ENCODE results near the gene METTL9.
"Not testable (repeated sequence)": the region's sequence is repeated elsewhere in the genome, so short reads cannot be mapped to it uniquely, and the experiment has no call there.

The METTL9 gene

DNA sequence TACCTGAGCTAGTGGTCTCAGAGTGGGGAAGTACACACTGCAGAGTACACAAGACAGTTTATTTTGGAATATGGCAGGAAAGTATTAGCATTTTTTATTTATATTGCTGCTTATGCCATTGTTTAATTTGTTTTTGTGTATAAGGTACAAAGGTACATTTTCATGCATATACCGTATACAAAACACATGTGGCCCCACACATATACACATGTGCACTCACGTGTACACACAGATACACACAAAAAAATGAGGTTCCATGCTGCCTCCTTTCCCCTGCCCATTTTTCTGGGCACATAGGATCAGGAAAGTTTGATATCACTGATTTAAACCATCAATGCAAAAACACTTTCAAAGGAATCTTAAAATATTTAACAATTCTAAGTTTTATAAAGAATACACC, 40.1 kb downstream of the METTL9 start:
- DNase-seq (no peak), ATAC-seq (replicated peaks) (no peak)
- no peaks in the 10 kb centered on the region for H3K36me3 Mint-ChIP-seq (ENCODE audit: insufficient read depth)
- no peaks in the 10 kb centered on the region for H3K27me3 Mint-ChIP-seq
- H3K27ac Mint-ChIP-seq: no peak overlapping the region
- H3K4me3 Mint-ChIP-seq: no peak overlapping the region
- no peaks in the 10 kb centered on the region for H3K9me3 Mint-ChIP-seq
- H3K4me1 Mint-ChIP-seq (ENCODE audit: low read depth in 2 of 2): peaks cover 15 to 38% of the 10 kb centered on the region in 2 donors

DNA sequence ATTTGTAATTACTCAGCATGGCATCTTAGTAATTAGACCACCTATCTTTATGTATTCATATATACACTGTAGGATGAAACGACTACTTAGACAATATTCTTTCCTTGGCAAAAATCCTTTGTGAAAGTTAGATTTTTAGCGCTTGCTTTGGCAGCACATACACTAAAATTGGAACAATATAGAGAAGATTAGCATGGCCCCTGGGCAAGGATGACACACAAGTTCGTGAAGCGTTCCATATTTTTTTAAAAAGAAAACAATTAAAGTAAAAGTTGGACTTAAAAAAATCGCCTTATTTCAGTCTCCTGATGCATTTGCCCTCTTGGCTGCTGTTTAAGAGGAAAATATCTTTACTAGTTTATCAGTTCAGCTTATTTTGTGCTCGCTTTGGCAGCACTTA, 42.5 kb downstream of the METTL9 start:
- Mint-ChIP-seq H3K36me3 (ENCODE audit: insufficient read depth) (peaks cover 7% of the 10 kb centered on the region), H3K27ac (no peak overlapping the region), H3K4me3 (no peak overlapping the region), H3K27me3 (no peaks in the 10 kb centered on the region), H3K4me1 (ENCODE audit: low read depth in 2 of 2) (peaks cover 29 to 45% of the 10 kb centered on the region in 2 donors), H3K9me3 (no peaks in the 10 kb centered on the region)
- DNase-seq: no peak
- no peak for ATAC-seq (replicated peaks)

DNA sequence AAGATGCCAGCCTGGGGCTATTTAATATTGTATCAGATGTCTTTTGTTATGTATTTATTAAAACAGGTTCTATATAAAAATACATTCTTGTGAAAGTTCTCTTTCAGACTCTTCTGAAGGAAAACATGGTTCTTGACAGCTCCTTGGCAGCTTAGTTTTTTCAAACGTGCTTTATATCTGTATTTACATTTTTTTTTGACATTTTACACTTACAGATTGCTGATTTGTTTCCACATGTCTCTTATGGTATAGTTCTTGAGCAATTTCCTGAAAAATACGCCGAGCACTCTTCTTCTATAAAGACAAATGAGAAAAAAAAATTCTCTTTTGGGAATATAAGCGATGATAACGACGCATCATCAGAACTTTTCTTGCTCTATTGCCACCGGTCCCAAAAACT, 43.5 kb downstream of the METTL9 start:
- no peak for DNase-seq
- no peak for ATAC-seq (replicated peaks)
- H3K4me3 Mint-ChIP-seq: no peak overlapping the region
- no peak overlapping the region for H3K27ac Mint-ChIP-seq
- no peaks in the 10 kb centered on the region for H3K9me3 Mint-ChIP-seq
- H3K36me3 Mint-ChIP-seq (ENCODE audit: insufficient read depth): peaks cover 15% of the 10 kb centered on the region
- H3K4me1 Mint-ChIP-seq (ENCODE audit: low read depth in 2 of 2): peaks cover 33 to 48% of the 10 kb centered on the region in 2 donors
- no peaks in the 10 kb centered on the region for H3K27me3 Mint-ChIP-seq

DNA sequence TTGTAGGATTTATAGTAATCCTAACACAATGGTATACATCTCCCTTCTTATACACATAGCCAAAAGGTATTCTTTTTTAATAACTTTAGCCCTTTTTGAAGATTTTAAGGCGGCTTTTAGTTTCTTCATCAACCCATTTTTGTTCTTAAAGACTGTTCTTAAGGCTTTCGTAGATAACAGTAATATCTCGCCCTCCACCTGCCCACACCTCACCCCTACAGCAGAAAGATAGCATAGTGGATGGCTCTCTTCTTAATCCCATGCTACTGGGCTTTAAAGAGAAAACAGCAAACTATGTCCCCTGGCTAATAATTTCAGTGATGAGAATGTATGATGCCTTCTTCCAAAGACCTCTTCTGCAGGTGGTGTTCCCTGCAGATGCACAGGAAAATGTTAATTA, 44.4 kb downstream of the METTL9 start:
- DNase-seq (no peak), ATAC-seq (replicated peaks) (no peak)
- H3K36me3 Mint-ChIP-seq (ENCODE audit: insufficient read depth): peaks cover 15% of the 10 kb centered on the region
- peak overlapping the region in 1 of 2 donors; percentile 81 for H3K27ac Mint-ChIP-seq
- H3K4me1 Mint-ChIP-seq (ENCODE audit: low read depth in 2 of 2): peaks cover 32 to 47% of the 10 kb centered on the region in 2 donors
- H3K9me3 Mint-ChIP-seq: no peaks in the 10 kb centered on the region
- H3K27me3 Mint-ChIP-seq: no peaks in the 10 kb centered on the region
- H3K4me3 Mint-ChIP-seq: peak overlapping the region in 1 of 2 donors; percentile 79

DNA sequence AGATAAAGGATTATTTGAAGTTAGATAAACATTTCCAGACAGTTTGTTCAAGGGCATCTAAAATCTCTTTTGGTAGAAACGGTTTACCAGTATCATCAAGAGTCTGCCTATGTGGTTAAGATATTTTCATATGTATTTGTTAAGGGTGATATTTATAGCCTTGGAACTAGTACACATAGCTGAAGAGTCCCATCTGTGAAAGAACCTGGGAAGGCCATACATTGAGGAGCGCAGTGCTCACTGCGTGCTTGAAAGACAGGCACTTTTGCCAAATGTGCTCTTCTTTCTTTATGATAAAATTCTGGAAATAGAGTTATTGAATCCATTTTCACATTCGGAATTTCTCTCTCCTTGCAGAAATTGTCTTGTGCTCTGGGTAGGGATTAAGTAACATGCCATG, 45.3 kb downstream of the METTL9 start:
- DNase-seq (no peak), ATAC-seq (replicated peaks) (no peak)
- Mint-ChIP-seq H3K9me3 (no peaks in the 10 kb centered on the region), H3K4me3 (peak overlapping the region; percentile 79 to 85), H3K27ac (peak overlapping the region; percentile 81 to 92), H3K27me3 (no peaks in the 10 kb centered on the region), H3K4me1 (ENCODE audit: low read depth in 2 of 2) (peaks cover 35 to 46% of the 10 kb centered on the region in 2 donors), H3K36me3 (ENCODE audit: insufficient read depth) (peaks cover 15% of the 10 kb centered on the region)

DNA sequence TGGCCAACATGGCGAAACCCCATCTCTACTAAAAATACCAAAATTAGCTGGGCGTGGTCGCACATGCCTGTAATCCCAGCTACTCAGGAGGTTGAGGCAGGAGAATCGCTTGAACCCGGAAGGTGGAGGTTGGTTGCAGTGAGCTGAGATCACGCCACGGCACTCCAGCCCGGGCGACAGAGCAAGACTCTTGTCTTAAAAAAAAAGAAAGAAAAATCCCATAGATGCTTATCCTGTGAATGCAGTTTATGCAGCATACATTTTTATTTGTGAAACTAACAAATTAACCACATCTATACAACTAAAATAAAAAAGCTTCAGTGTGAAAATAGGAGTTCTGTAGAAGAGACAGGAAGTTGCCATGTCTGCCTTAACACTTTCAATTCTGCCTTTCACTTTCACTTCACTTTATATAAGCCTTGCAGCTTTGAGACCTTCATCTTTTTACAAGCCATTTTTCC, 45.9 kb downstream of the METTL9 start:
- Mint-ChIP-seq H3K36me3 (ENCODE audit: insufficient read depth) (peaks cover 15% of the 10 kb centered on the region), H3K27me3 (no peaks in the 10 kb centered on the region), H3K4me3 (peak overlapping the region; percentile 79 to 85), H3K9me3 (no peaks in the 10 kb centered on the region), H3K27ac (peak overlapping the region; percentile 81 to 92), H3K4me1 (ENCODE audit: low read depth in 2 of 2) (peaks cover 35 to 46% of the 10 kb centered on the region in 2 donors)
- DNase-seq (peak in 2 of 3 experiments; percentile 18 to 26), ATAC-seq (replicated peaks) (peak; percentile 62)

DNA sequence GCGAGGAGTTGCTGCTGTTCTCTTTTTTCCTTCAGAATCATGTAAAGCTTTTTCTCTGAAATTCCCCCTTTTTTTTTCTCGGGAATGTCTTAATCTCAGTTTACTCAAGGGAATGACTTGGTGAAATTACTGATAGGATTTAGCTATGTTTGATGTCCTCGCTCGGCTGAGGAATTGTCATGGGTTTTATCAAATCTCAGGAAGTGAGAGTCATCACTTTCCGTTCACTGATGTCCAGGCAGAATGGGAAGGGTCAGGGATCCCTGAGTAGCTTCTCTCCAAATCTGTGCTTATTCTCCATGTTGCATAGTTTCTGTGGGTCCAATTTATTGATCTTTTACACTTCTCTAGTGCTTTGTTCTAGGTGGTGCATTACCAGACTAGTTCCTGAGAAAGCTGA, 46.7 kb downstream of the METTL9 start:
- H3K27ac Mint-ChIP-seq: peak overlapping the region; percentile 81 to 92
- peaks cover 35 to 46% of the 10 kb centered on the region in 2 donors for H3K4me1 Mint-ChIP-seq (ENCODE audit: low read depth in 2 of 2)
- ATAC-seq (replicated peaks): no peak
- H3K27me3 Mint-ChIP-seq: no peaks in the 10 kb centered on the region
- H3K36me3 Mint-ChIP-seq (ENCODE audit: insufficient read depth): peaks cover 15% of the 10 kb centered on the region
- H3K4me3 Mint-ChIP-seq: peak overlapping the region; percentile 79 to 85
- DNase-seq: no peak
- H3K9me3 Mint-ChIP-seq: no peaks in the 10 kb centered on the region

DNA sequence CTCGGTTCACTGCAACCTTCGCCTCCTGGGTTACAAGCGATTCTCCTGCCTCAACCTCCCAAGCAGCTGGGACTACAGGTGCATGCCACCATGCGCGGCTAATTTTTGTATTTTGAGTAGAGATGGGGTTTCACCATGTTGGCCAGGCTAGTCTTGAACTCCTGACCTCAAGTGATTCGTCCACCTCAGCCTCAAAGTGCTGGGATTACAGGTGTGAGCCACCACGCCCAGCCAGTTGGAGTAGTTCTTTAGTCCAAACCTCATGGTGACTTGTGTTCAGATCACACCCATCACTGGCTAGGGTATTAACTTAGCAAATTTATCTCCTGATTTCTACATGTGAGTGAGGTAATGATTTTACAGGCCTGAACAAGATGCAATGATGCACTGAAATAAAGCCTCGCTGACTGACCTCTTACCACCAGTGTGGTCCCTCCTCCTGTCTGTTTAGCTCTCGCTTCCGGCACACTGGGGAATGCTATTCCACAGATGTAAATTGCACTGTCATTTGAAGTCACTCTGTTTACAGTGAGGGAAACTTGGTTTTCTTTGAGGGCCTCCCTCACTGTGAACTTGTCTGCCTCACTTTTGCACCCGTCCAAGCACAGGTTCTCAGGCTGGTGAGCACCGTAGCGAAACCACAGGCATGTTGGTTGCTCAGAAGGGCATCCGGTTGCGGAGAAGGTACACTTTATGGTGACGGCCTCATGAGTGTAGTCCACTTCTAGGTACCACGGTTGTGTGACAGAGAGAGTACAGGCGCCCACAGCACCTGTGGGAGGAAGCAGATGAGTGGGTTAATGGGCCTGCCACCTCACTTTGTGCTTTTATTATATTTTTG, 47.6 kb downstream of the METTL9 start:
- DNase-seq: peak; percentile 61 to 66 (median 66)
- peak overlapping the region; percentile 79 to 85 for H3K4me3 Mint-ChIP-seq

DNA sequence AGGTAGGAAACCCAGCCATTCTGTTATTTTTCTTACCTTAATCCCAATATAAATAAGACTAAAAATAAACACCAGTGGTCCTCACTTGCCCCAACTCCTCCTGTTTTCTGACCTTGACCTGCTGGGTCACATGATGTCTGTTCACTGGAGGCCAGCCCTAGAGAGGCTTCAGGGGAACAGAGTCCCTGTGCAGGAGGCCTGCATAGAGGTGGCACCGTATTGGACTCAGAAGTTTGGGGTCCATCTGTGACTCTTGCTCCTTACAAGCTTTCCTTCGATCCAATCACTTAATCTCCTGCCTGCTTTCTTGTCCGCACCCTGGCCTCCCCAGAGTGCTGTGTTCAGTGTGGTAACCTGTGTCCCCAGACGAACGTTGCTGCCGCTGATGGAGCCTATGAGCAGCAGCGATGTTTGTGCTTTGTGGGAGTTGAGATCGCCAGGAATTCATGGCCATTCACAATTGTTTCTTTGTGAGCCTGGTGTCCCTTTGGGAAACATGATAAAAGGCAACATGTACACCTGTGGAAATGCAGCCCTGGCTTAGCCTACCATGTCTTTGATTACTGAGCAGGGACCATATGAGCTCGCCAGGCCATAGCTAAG, 48.3 kb downstream of the METTL9 start:
- peaks cover 15% of the 10 kb centered on the region for H3K36me3 Mint-ChIP-seq (ENCODE audit: insufficient read depth)
- ATAC-seq (replicated peaks) (no peak), DNase-seq (no peak)
- H3K27me3 Mint-ChIP-seq: no peaks in the 10 kb centered on the region
- H3K9me3 Mint-ChIP-seq: no peaks in the 10 kb centered on the region
- H3K4me1 Mint-ChIP-seq (ENCODE audit: low read depth in 2 of 2): peaks cover 35 to 46% of the 10 kb centered on the region in 2 donors
- H3K27ac Mint-ChIP-seq: peak overlapping the region; percentile 81 to 92
- peak overlapping the region; percentile 18 to 85 for H3K4me3 Mint-ChIP-seq

More for the DNA sequence above, 47.6 kb downstream of the METTL9 start:
- Mint-ChIP-seq H3K36me3 (ENCODE audit: insufficient read depth) (peaks cover 15% of the 10 kb centered on the region), H3K9me3 (no peaks in the 10 kb centered on the region), H3K4me1 (ENCODE audit: low read depth in 2 of 2) (peaks cover 35 to 46% of the 10 kb centered on the region in 2 donors), H3K27me3 (no peaks in the 10 kb centered on the region), H3K27ac (peak overlapping the region; percentile 81 to 92)
- ATAC-seq (replicated peaks): peak; percentile 84

DNA sequence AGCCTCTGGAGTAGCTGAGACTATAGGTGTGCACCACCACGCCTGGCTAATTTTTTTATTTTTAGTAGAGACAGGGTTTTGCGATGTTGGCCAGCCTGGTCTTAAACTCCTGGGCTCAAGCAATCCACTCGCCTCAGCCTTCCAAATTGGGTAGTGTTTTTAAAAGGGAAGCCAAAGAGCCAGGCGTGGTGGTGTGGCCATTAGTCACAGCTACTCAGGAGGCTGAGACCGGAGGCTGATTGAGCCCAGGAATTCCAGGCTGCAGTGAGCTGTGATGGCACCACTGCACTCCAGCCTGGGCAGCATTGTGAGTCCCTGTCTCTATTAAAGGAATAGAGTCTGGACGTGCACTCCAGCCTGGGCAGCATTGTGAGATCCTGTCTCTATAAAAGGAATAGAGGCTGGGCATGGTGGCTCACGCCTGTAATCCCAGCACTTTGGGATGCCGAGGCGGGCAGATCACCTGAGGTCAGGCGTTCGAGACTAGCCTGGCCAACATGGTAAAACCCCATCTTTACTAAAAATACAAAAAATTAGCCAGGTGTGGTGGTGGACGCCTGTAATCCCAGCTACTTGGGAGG, 50.5 kb downstream of the METTL9 start:
- H3K9me3 Mint-ChIP-seq; H3K27ac Mint-ChIP-seq; DNase-seq; ATAC-seq (replicated peaks); H3K27me3 Mint-ChIP-seq; H3K4me3 Mint-ChIP-seq: not testable (repeated sequence)
- H3K36me3 Mint-ChIP-seq (ENCODE audit: insufficient read depth): peaks cover 22% of the 10 kb centered on the region
- peaks cover 33% of the 10 kb centered on the region in 2 donors for H3K4me1 Mint-ChIP-seq (ENCODE audit: low read depth in 2 of 2)

DNA sequence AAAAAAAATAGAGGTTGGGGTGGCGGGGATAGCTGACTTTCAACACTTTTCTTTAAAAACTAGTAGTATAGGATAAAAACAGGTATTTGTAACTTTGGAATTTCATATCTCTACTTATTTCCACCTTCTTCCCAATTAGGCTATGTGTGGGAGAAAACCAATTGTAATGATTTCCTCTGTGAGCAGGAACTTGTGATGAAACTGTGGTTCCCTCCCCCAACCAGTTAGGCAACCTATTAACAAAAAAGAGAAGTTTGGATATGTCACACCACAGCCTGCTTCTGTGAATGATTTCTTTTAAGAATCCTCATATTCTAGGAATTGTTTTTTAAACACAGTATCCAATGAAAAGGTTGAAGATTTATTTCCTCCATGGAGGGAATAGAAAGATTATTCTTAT, 51.1 kb downstream of the METTL9 start:
- DNase-seq (no peak), ATAC-seq (replicated peaks) (no peak)
- H3K4me1 Mint-ChIP-seq (ENCODE audit: low read depth in 2 of 2): peaks cover 27 to 30% of the 10 kb centered on the region in 2 donors
- no peaks in the 10 kb centered on the region for H3K27me3 Mint-ChIP-seq
- H3K36me3 Mint-ChIP-seq (ENCODE audit: insufficient read depth): peaks cover 23% of the 10 kb centered on the region
- H3K4me3 Mint-ChIP-seq: no peak overlapping the region
- no peaks in the 10 kb centered on the region for H3K9me3 Mint-ChIP-seq
- no peak overlapping the region for H3K27ac Mint-ChIP-seq

DNA sequence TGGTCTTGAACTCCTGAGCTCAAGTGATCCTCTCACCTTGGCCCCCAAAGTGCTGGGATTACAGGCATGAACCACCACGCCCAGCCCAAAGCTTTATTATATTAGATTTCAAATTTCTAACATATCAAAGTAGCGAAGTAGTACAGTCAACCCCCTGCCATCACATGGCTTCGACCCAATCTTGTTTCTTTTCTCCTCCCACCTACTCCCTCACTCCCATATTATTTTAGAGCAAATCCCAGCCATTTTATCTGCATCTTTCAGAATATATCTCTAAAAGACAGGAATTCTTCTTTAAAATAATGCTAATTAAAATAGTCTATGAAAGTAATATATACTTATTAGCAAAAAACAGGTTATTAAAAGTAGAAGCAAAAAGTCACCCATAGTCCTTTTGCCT, 52.1 kb downstream of the METTL9 start:
- no peak overlapping the region for H3K4me3 Mint-ChIP-seq
- H3K4me1 Mint-ChIP-seq (ENCODE audit: low read depth in 2 of 2): peaks cover 24 to 25% of the 10 kb centered on the region in 2 donors
- DNase-seq: no peak
- no peaks in the 10 kb centered on the region for H3K9me3 Mint-ChIP-seq
- no peaks in the 10 kb centered on the region for H3K27me3 Mint-ChIP-seq
- peak overlapping the region in 1 of 2 donors; percentile 79 for H3K27ac Mint-ChIP-seq
- ATAC-seq (replicated peaks): no peak
- peaks cover 32% of the 10 kb centered on the region for H3K36me3 Mint-ChIP-seq (ENCODE audit: insufficient read depth)

DNA sequence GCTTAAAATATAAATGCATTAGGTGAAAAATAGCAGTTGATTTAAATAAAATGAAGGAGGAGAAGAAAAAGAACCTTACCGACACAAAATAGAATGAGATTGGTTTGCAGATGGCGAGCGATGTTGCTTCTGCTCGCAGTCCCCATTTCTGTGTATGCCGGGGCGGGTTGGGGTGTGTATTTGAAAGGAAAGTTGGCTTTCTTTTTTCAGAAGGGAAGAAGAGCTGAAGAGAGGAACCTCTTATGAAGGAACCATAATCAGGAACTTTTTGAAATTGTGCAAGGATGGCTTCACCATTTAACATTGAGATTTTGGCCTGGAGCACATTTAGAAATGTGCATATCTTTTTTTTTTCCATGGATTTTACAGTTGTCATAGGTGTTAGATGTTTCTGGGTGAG, 53.1 kb downstream of the METTL9 start, which contains the start of gene IGSF6:
IGSF6 (minus strand) TSS at position 156 of the 400 bp plus-strand sequence; CDS start at position 146, 10 bp downstream.
- H3K9me3 Mint-ChIP-seq: no peaks in the 10 kb centered on the region
- H3K4me1 Mint-ChIP-seq (ENCODE audit: low read depth in 2 of 2): peaks cover 19 to 27% of the 10 kb centered on the region in 2 donors
- DNase-seq (no peak), ATAC-seq (replicated peaks) (no peak)
- peak within 1 kb of the TSS; percentile 51 to 79 for H3K27ac Mint-ChIP-seq
- no peak within 1 kb of the TSS for H3K4me3 Mint-ChIP-seq
- H3K27me3 Mint-ChIP-seq: no peaks in the 10 kb centered on the region
- H3K36me3 Mint-ChIP-seq (ENCODE audit: insufficient read depth): peaks cover 26% of the 10 kb centered on the region

All from effector memory CD8-positive, alpha-beta T cell (primary cell).